Measurements from ENCODE around the gene HLA-DRA. TPM values are rescaled to one million over a fixed set of nuclear protein-coding genes. Genes with fewer than 3 reads are reported as not detected.

Gene HLA-DRA
- polyA plus RNA-seq, 2 donors, result 25.7 to 132 TPM

GRCh38 chr6:32491700-32492099 lies 52.0 kb downstream of the HLA-DRA start:
- H3K27ac ChIP-seq (ENCODE audit: low read depth in 2 of 2, low read length in 1 of 2), result no peak overlapping the region
- H3K4me3 ChIP-seq (ENCODE audit: low read depth in 1 of 2, low read length in 2 of 2), result no peak overlapping the region
- no peaks in the 10 kb centered on the region for H3K27me3 ChIP-seq (ENCODE audit: control insufficient read depth in 1 of 2, insufficient read depth in 2 of 2, low read length in 2 of 2)
- H3K36me3 ChIP-seq (ENCODE audit: control insufficient read depth in 2 of 2, insufficient read depth in 2 of 2, low read length in 1 of 2), result no peaks in the 10 kb centered on the region
- H3K4me1 ChIP-seq (ENCODE audit: control insufficient read depth in 2 of 2, insufficient read depth in 2 of 2, low read length in 1 of 2), result no peaks in the 10 kb centered on the region
- no peaks in the 10 kb centered on the region for H3K9me3 ChIP-seq (ENCODE audit: control insufficient read depth in 2 of 2, insufficient read depth in 1 of 2, low read depth in 1 of 2, low read length in 1 of 2)
- 0% methylated on average over 1 of the region's 1 CpG for WGBS, 2 donors

- H3K4me3 ChIP-seq (ENCODE audit: low read depth in 1 of 2, low read length in 2 of 2), result no peak overlapping the region
- no peak overlapping the region for H3K27ac ChIP-seq (ENCODE audit: low read depth in 2 of 2, low read length in 1 of 2)
- H3K9me3 ChIP-seq (ENCODE audit: control insufficient read depth in 2 of 2, insufficient read depth in 1 of 2, low read depth in 1 of 2, low read length in 1 of 2), result no peaks in the 10 kb centered on the region
- H3K27me3 ChIP-seq (ENCODE audit: control insufficient read depth in 1 of 2, insufficient read depth in 2 of 2, low read length in 2 of 2), result no peaks in the 10 kb centered on the region
- H3K4me1 ChIP-seq (ENCODE audit: control insufficient read depth in 2 of 2, insufficient read depth in 2 of 2, low read length in 1 of 2), result no peaks in the 10 kb centered on the region
- no peaks in the 10 kb centered on the region for H3K36me3 ChIP-seq (ENCODE audit: control insufficient read depth in 2 of 2, insufficient read depth in 2 of 2, low read length in 1 of 2)
These were observed 52.7 kb downstream of the HLA-DRA start for GRCh38 chr6:32492351-32492750.

Other genes starting within 250 kb of the HLA-DRA start
- 10 to 100 TPM; 29.4 to 49.8 TPM for gene PBX2, start 249.7 kb upstream of the HLA-DRA start, polyA plus RNA-seq
- gene GPSM3, start 247.2 kb upstream of the HLA-DRA start, polyA plus RNA-seq, result 1 to 10 TPM; 4.0 to 4.6 TPM
- gene NOTCH4, start 215.8 kb upstream of the HLA-DRA start, polyA plus RNA-seq, result 10 to 100 TPM in 1 of 2 donors, 1 to 10 TPM in 1; 6.5 to 17.8 TPM
- gene TSBP1, start 68.0 kb upstream of the HLA-DRA start, polyA plus RNA-seq, result not detected
- not detected for gene BTNL2, start 32.7 kb upstream of the HLA-DRA start, polyA plus RNA-seq
- under 1 TPM; 0.08 to 0.34 TPM for gene HLA-DRB5, start 90.4 kb downstream of the HLA-DRA start, polyA plus RNA-seq
- 10 to 100 TPM in 1 of 2 donors, 1 to 10 TPM in 1; 7.7 to 40.3 TPM for gene HLA-DRB1, start 150.0 kb downstream of the HLA-DRA start, polyA plus RNA-seq
- gene HLA-DQA1, start 197.5 kb downstream of the HLA-DRA start, polyA plus RNA-seq, result 10 to 100 TPM in 1 of 2 donors, 1 to 10 TPM in 1; 2.8 to 42.9 TPM
- gene HLA-DQB1, start 226.8 kb downstream of the HLA-DRA start, polyA plus RNA-seq, result 10 to 100 TPM; 16.5 to 53.2 TPM

Data from esophagus (tissue), 2 donors.